Type B pancreatic cell (in vitro differentiated cells): ENCODE results near the gene CD82. TPM values are rescaled to one million over a fixed set of nuclear protein-coding genes. Genes with fewer than 3 reads are reported as not detected.

Experiments
- DNase-seq: peaks from one replicate; pipeline ENCODE4 v3.0.0; 2021; ENCODE audit warnings: mixed read lengths; ENCODE audit not compliant: unreplicated experiment; ENCODE audit errors: extremely low spot score
- H3K27ac Mint-ChIP-seq: 2 replicates; pipeline ENCODE4 v1.8.0; 2021; ENCODE audit warnings: mild to moderate bottlenecking, mixed read lengths
- H3K27me3 Mint-ChIP-seq: 2 replicates; pipeline ENCODE4 v1.8.0; 2021; ENCODE audit warnings: mixed read lengths
- H3K36me3 Mint-ChIP-seq: 2 replicates; pipeline ENCODE4 v1.8.0; 2021; ENCODE audit warnings: mixed read lengths
- H3K4me1 Mint-ChIP-seq: one replicate; pipeline ENCODE4 v1.8.0; 2021; ENCODE audit warnings: mixed read lengths; ENCODE audit not compliant: unreplicated experiment
- H3K4me3 Mint-ChIP-seq: 2 replicates; pipeline ENCODE4 v1.8.0; 2021; ENCODE audit warnings: mild to moderate bottlenecking, mixed read lengths
- H3K9me3 Mint-ChIP-seq: 2 replicates; pipeline ENCODE4 v1.8.0; 2021; ENCODE audit warnings: mixed read lengths
- CTCF ChIP-seq: fragments of 200-600 bp; sonication (generic); conservative IDR thresholded peaks from 2 replicates; pipeline ENCODE4 v1.5.0; 2021; ENCODE audit warnings: antibody characterized with exemption, mild to moderate bottlenecking
- long read RNA-seq: library from polyadenylated mRNA; unstranded; transcript quantifications from one replicate; pipeline ENCODE4 v2.0.0, GENCODE V29; 2020
- total RNA-seq: library from RNA; stranded (reverse); gene quantifications from 2 replicates; pipeline ENCODE4 v1.2.1, GENCODE V29; 2021; ENCODE audit warnings: low replicate concordance

The CD82 gene
- total RNA-seq, result 80.3 and 82.1 TPM in 2 replicates
- long read RNA-seq, transcript CD82-201 (10 exons, 2,289 nt), result major isoform, 58 of 63 reads
- long read RNA-seq, partial matches to known transcripts, result 3 of 63 reads
- long read RNA-seq, other reads (novel, unspliced or antisense), result 2 of 63 reads

DNA sequence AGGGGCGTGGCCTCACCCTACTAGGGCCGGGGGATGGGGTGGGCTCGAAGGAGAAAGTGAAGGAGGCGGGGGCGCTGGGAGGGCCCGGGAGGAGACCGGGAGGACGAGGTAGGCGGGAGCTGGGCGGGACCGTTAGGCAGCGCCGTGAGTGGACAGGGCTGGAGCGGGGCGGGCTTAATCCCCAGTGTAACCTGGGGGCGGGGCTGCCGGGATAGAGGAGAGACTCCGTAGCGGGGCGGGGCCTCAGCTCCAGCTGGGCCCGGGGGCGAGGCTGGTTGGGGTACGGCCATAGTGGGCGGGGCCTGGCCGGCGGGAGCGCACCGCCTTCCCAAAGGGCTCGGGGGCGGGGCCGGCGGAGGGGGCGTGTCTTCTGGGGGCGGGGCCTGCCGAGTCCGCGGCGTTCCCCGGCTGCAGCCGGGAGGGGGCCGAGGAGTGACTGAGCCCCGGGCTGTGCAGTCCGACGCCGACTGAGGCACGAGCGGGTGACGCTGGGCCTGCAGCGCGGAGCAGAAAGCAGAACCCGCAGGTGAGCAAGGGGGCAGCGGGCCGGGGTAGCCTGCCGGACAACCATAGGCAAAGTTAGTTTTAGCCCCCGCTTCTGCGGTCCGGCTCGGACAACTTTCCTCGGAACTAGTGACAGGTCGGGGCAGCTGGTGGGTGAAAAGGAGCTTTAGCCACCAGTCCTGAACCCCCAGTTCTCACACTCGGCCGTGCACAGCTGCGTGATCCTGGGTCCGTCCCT lies at the start of gene CD82:
Gene CD82, plus strand, starts transcription at position 453 of the 742 bp plus-strand sequence. CDS start 29,000 bp downstream, outside the sequence.
- Mint-ChIP-seq H3K9me3 (no peaks in the 10 kb centered on the region), H3K36me3 (peaks cover 4% of the 10 kb centered on the region), H3K27me3 (peaks cover 6% of the 10 kb centered on the region), H3K4me3 (peak within 1 kb of the TSS; percentile 82), H3K4me1 (peaks cover 33% of the 10 kb centered on the region), H3K27ac (peak within 1 kb of the TSS; percentile 95)
- TF ChIP-seq CTCF, result peak; percentile 62
- peak; percentile 100 for DNase-seq

DNA sequence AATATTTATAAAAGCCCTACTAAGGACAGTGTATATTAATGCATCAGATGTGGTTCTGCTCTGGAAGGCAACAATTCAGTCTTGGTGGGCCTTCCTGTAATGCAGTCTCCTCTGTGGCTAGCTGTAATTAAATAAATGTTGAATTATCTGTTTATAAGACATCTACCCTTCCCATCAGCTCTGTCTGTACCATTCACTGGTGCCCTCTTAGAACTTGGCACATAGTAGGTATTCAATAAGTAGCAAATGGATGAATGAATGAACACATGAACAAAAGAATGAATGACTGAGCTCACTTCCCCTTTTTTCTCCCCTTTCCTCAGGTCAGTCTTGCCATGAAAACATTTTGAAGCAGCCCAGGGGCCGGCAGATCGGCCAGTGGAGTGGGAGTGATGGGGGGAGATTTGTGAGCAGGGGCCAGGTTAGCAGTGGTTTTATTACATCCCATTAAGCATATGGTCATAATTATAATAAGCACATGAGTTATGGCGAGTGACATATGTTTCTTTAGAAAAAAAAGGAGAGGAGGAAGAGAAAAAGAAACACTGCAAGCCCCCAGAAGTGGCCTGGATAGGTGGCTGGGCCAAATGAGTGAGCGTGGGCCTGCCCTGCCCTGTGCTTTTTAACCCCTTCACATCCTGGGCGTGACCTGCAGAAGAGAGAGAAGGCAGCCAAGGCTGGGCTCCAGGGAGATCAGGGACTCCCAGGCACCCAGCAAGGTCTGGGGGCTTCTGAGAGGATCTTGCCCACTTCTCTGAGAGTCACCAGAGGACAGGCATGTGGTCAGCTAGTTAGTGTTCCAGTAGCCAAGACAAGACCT lies 48.6 kb upstream of the CD82 start:
- Mint-ChIP-seq H3K4me1 (peaks cover 66% of the 10 kb centered on the region), H3K27ac (peak overlapping the region; percentile 15), H3K9me3 (no peaks in the 10 kb centered on the region), H3K36me3 (no peaks in the 10 kb centered on the region), H3K4me3 (no peak overlapping the region), H3K27me3 (peaks cover 48% of the 10 kb centered on the region)
- TF ChIP-seq CTCF, result no peak
- DNase-seq, result no peak

GRCh38 chr11:44517541-44517940 lies 47.9 kb upstream of the CD82 start:
- Mint-ChIP-seq H3K27me3 (peaks cover 51% of the 10 kb centered on the region), H3K4me1 (peaks cover 66% of the 10 kb centered on the region), H3K9me3 (no peaks in the 10 kb centered on the region), H3K36me3 (no peaks in the 10 kb centered on the region), H3K27ac (no peak overlapping the region), H3K4me3 (no peak overlapping the region)
- no peak for DNase-seq
- TF ChIP-seq CTCF, result no peak

DNA sequence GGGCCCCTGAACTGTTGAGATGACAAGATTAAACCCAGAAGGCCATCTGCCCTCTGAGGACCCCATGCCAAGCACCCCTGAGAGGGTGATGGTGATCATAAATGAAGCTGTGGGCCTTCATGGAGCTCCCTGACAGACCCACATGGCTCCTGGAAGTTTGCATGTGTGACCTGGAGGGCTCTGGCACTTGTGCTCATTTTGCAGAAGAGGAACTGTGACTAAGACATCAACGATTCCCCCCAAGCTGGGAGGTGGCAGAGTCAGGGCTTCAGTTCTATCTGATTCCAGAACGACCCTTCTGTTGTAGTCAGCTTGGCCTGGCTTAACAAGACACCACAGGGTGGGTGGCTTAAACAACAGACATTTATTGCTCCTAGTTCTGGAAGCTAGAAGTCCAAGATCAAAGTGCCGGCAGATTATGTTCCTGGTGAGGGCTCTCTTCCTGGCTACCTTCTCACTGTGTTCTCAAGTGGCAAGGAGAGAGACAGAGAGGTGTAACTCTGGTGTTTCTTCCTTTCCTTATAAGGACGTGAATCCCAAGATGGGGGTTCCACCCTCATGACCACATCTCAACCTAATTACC lies 46.4 kb upstream of the CD82 start:
- Mint-ChIP-seq H3K27me3 (peaks cover 48% of the 10 kb centered on the region), H3K9me3 (no peaks in the 10 kb centered on the region), H3K4me1 (peaks cover 56% of the 10 kb centered on the region), H3K36me3 (no peaks in the 10 kb centered on the region), H3K4me3 (no peak overlapping the region), H3K27ac (peak overlapping the region; percentile 22)
- no peak for TF ChIP-seq CTCF
- no peak for DNase-seq

DNA sequence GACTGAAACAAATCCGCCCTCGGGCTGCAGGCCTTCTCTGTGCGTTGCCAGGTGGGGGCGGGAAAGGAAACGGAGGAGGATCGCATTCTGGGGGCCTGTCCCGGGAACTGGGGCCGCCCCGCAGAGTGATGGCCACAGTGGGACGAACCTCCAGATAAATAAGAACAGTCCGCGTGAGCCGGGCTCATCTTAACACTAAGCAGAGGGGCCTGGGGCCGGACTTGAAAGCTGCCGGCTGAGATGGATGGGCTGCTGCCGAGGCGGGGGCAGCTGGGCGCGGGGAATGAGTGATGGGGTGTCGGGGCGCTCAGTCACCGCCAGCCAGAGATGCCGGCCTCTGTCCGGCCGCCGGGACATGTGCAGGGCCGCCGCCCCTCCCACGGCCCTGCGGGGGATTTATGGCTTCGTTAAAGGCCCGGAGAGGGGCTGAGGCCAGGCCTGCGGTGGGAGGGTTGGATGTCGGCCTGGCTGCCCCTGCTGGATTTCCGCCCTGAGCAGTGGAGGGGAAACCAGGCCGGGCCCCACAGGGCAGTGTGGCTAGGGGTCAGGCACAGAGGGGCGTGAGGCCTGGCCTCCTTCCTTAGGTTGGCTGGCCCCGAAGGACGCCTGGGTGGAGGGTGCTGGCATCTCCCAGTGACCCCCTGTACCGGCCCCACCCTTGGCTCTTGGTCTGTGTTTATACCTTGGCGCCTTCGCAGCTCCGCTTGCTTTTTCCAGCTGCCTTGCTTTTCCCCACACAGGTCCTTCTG lies 45.3 kb upstream of the CD82 start:
- Mint-ChIP-seq H3K9me3 (no peaks in the 10 kb centered on the region), H3K27ac (peak overlapping the region; percentile 22), H3K36me3 (no peaks in the 10 kb centered on the region), H3K4me1 (peaks cover 57% of the 10 kb centered on the region), H3K4me3 (peak overlapping the region; percentile 34), H3K27me3 (peaks cover 42% of the 10 kb centered on the region)
- TF ChIP-seq CTCF, result no peak
- DNase-seq, result peak; percentile 81
